DND-41 (cell line): Measurements from ENCODE around the gene DOCK3.

Experiments used
- ATAC-seq: fragments of 200-7000 bp; cut with Tn5 transposase; 3 replicates; pipeline ENCODE4 v1.9.1; 2021; ENCODE audit warnings: low read depth; ENCODE audit not compliant: insufficient read depth
- DNase-seq: peaks from one replicate; pipeline ENCODE4 v3.0.0-alpha.2; 2020
- H2AFZ ChIP-seq: 2 replicates; pipeline ENCODE4 v1.6.0; 2012; ENCODE audit warnings: low read depth, low read length
- H3K27ac ChIP-seq: 2 replicates; pipeline ENCODE4 v1.5.1; 2012; ENCODE audit warnings: low read length, inconsistent platforms
- H3K27me3 ChIP-seq: fragments of 200-600 bp; sonication (generic); 2 replicates; pipeline ENCODE4 v1.6.0; 2012; ENCODE audit warnings: low read length, mild to moderate bottlenecking, inconsistent platforms; ENCODE audit not compliant: insufficient read depth, poor library complexity
- H3K36me3 ChIP-seq: 2 replicates; pipeline ENCODE4 v1.5.1; 2012; ENCODE audit warnings: low read length, inconsistent platforms; ENCODE audit not compliant: insufficient read depth
- H3K4me1 ChIP-seq: 2 replicates; pipeline ENCODE4 v1.5.1; 2012; ENCODE audit warnings: mild to moderate bottlenecking, low read length; ENCODE audit not compliant: insufficient read depth
- H3K4me2 ChIP-seq: 2 replicates; pipeline ENCODE4 v1.6.0; 2012; ENCODE audit warnings: mild to moderate bottlenecking, moderate library complexity, low read length, inconsistent platforms; ENCODE audit not compliant: insufficient read depth
- H3K4me3 ChIP-seq, 2 experiments: fragments of 200-600 bp in 1 of 2; shearing (Covaris generic) in 1 of 2; 2 replicates each; pipeline ENCODE4 v1.5.1; 2012 to 2016; ENCODE audit warnings: inconsistent platforms in 2 of 2, low read length in 2 of 2, mild to moderate bottlenecking in 2 of 2, low read depth in 1 of 2, moderate library complexity in 1 of 2
- H3K79me2 ChIP-seq: 2 replicates; pipeline ENCODE4 v1.6.0; 2012; ENCODE audit warnings: low read length, inconsistent platforms; ENCODE audit not compliant: insufficient read depth
- H3K9ac ChIP-seq: 2 replicates; pipeline ENCODE4 v1.6.0; 2012; ENCODE audit warnings: low read depth, mild to moderate bottlenecking, inconsistent platforms, low read length, moderate library complexity
- H3K9me3 ChIP-seq: 2 replicates; pipeline ENCODE4 v1.5.1; 2012; ENCODE audit warnings: low read length, moderate library complexity, mild to moderate bottlenecking, inconsistent platforms; ENCODE audit not compliant: insufficient read depth, severe bottlenecking
- H4K20me1 ChIP-seq: 2 replicates; pipeline ENCODE4 v1.6.0; 2012; ENCODE audit warnings: low read length; ENCODE audit not compliant: insufficient read depth
- EZH2 ChIP-seq: IDR thresholded peaks from 3 replicates; pipeline ENCODE4 v1.6.1; 2012; ENCODE audit warnings: borderline replicate concordance, low read depth, mild to moderate bottlenecking, moderate library complexity, low read length, inconsistent platforms; ENCODE audit not compliant: severe bottlenecking
- TF ChIP-seq, protein P1 (sequence below): IDR thresholded peaks from 2 replicates; pipeline ENCODE4 v1.5.1; 2012; ENCODE audit warnings: borderline replicate concordance, low read length, moderate library complexity, mild to moderate bottlenecking; ENCODE audit not compliant: poor library complexity, severe bottlenecking; ENCODE audit errors: extremely low read depth

The DOCK3 gene

DNA sequence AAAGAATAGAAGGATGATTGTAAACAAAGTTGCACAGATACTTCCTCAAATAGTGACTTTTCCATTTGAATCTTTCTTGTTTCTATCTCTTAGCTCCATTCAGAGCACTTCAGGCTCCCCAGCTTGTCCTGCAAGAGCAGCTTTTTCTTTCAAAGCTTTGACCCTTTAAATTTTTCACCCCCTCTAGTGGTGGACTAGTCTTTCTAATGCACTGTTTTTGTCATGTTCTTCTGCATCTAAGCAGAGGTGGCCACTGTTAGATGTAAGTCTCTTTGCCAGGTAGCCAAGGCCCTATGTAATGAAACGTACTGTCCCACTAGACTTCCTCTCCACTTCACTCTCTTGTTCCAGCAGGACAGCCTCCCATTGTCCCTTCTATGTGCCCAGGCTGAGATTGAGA, 636.3 kb downstream of the DOCK3 start:
- no peak for DNase-seq
- H3K27ac ChIP-seq: no peak overlapping the region

DNA sequence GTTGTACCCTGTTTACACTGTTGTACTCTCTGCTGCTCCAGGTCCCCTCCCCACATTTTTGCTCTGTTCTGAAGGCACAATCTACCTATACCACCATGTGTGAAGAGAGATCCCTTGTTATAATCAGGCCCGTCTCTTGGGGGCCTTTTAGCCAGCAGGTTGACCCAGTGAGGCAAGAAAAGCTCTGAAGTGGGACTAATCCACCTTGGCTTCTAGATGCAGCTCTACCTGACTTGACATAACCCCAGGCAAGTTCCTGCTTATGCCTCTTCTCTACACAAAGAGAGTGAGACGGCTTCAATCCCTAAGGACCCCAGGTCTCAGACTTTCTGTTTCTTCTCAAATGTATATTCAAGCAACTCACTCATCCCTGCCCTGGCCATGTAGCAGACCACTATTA, 653.5 kb downstream of the DOCK3 start:
- no peaks in the 10 kb centered on the region for H3K79me2 ChIP-seq
- no peaks in the 10 kb centered on the region for H3K9me3 ChIP-seq
- no peak for TF ChIP-seq EZH2
- TF ChIP-seq, protein P1, sequence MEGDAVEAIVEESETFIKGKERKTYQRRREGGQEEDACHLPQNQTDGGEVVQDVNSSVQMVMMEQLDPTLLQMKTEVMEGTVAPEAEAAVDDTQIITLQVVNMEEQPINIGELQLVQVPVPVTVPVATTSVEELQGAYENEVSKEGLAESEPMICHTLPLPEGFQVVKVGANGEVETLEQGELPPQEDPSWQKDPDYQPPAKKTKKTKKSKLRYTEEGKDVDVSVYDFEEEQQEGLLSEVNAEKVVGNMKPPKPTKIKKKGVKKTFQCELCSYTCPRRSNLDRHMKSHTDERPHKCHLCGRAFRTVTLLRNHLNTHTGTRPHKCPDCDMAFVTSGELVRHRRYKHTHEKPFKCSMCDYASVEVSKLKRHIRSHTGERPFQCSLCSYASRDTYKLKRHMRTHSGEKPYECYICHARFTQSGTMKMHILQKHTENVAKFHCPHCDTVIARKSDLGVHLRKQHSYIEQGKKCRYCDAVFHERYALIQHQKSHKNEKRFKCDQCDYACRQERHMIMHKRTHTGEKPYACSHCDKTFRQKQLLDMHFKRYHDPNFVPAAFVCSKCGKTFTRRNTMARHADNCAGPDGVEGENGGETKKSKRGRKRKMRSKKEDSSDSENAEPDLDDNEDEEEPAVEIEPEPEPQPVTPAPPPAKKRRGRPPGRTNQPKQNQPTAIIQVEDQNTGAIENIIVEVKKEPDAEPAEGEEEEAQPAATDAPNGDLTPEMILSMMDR: no peak
- H4K20me1 ChIP-seq: no peaks in the 10 kb centered on the region
- no peak overlapping the region for H2AFZ ChIP-seq
- H3K36me3 ChIP-seq: no peaks in the 10 kb centered on the region
- H3K4me1 ChIP-seq: no peaks in the 10 kb centered on the region
- no peak overlapping the region for H3K27ac ChIP-seq
- H3K4me3 ChIP-seq: no peak overlapping the region
- no peak overlapping the region for H3K4me2 ChIP-seq
- ATAC-seq: no peak
- DNase-seq: no peak
- H3K27me3 ChIP-seq: peaks cover 2% of the 10 kb centered on the region
- H3K9ac ChIP-seq: no peak overlapping the region

More for the DNA sequence above, 636.3 kb downstream of the DOCK3 start:
- no peak overlapping the region for H3K4me2 ChIP-seq
- no peak overlapping the region for H3K9ac ChIP-seq
- H3K4me3 ChIP-seq: no peak overlapping the region
- ATAC-seq: no peak
- H3K36me3 ChIP-seq: no peaks in the 10 kb centered on the region
- no peaks in the 10 kb centered on the region for H3K4me1 ChIP-seq
- H2AFZ ChIP-seq: no peak overlapping the region
- TF ChIP-seq, protein P1: peak; percentile 53
- no peak for TF ChIP-seq EZH2
- H3K79me2 ChIP-seq: no peaks in the 10 kb centered on the region
- H4K20me1 ChIP-seq: no peaks in the 10 kb centered on the region
- no peaks in the 10 kb centered on the region for H3K9me3 ChIP-seq
- H3K27me3 ChIP-seq: peaks cover 3% of the 10 kb centered on the region

DNA sequence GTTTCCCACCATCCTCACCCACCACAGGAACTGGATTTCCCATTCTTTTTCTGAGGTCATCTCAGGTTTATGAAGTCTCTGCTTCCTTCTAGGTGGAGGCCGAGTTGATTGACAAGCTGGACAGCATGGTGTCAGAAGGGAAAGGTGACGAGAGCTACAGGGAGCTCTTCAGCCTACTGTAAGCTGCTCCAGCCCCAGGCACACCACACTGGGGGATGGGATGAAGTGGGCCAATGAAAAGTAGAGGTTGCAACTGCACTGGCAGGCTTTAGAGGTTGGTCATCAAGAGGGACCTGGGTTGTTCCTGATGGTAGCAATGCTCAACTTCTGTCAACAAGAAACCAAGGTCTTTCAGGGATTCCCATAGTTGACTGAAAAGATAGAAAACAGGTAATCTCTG, 655.3 kb downstream of the DOCK3 start:
- Histone ChIP-seq H3K79me2 (no peaks in the 10 kb centered on the region), H3K4me2 (no peak overlapping the region)

DNA sequence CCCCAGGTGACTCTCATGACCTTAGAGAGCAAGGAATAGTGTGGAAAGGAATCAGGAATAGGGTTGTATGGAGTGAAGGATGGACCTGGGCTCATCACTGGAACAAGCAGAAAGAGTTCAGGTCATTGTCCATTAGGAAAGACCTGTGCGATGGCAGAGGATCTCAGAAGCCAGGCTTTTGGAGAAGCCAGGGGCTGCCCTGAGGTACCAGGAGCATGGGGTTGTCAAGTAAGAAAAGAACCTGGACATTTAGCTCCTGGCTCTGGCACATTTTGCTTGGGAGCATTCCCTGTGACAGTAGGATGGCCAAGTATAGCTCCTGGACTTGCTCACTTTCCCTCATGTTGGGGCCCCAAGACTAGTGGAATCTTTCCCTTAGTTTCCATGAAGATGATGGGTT, 657.4 kb downstream of the DOCK3 start:
- Histone ChIP-seq H3K4me1 (no peaks in the 10 kb centered on the region), H3K79me2 (no peaks in the 10 kb centered on the region), H3K9ac (no peak overlapping the region), H3K9me3 (no peaks in the 10 kb centered on the region), H3K4me3 (no peak overlapping the region), H3K27me3 (peaks cover 7% of the 10 kb centered on the region), H2AFZ (no peak overlapping the region), H3K27ac (no peak overlapping the region), H3K36me3 (no peaks in the 10 kb centered on the region), H3K4me2 (no peak overlapping the region), H4K20me1 (no peaks in the 10 kb centered on the region)
- no peak for TF ChIP-seq EZH2
- TF ChIP-seq, protein P1: no peak
- no peak for ATAC-seq
- no peak for DNase-seq

More for the DNA sequence above, 655.3 kb downstream of the DOCK3 start:
- no peak overlapping the region for H3K9ac ChIP-seq
- no peaks in the 10 kb centered on the region for H4K20me1 ChIP-seq
- no peak overlapping the region for H3K27ac ChIP-seq
- no peaks in the 10 kb centered on the region for H3K9me3 ChIP-seq
- H3K4me3 ChIP-seq: no peak overlapping the region
- H2AFZ ChIP-seq: no peak overlapping the region
- no peaks in the 10 kb centered on the region for H3K36me3 ChIP-seq
- no peak for TF ChIP-seq EZH2
- TF ChIP-seq, protein P1: no peak
- H3K4me1 ChIP-seq: no peaks in the 10 kb centered on the region
- no peak for ATAC-seq
- peaks cover 4% of the 10 kb centered on the region for H3K27me3 ChIP-seq
- DNase-seq: no peak
